NCI-H2227 treated with DMSO at 0.1 percent for 48 hours (cell line): ENCODE data around the gene DBNDD2.

ENCODE experiments used
- DNase-seq: peaks from one replicate; lab custom pipeline; 2025; lab: John Stamatoyannopoulos, UW

Gene DBNDD2, protein sequence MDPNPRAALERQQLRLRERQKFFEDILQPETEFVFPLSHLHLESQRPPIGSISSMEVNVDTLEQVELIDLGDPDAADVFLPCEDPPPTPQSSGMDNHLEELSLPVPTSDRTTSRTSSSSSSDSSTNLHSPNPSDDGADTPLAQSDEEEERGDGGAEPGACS

DNA sequence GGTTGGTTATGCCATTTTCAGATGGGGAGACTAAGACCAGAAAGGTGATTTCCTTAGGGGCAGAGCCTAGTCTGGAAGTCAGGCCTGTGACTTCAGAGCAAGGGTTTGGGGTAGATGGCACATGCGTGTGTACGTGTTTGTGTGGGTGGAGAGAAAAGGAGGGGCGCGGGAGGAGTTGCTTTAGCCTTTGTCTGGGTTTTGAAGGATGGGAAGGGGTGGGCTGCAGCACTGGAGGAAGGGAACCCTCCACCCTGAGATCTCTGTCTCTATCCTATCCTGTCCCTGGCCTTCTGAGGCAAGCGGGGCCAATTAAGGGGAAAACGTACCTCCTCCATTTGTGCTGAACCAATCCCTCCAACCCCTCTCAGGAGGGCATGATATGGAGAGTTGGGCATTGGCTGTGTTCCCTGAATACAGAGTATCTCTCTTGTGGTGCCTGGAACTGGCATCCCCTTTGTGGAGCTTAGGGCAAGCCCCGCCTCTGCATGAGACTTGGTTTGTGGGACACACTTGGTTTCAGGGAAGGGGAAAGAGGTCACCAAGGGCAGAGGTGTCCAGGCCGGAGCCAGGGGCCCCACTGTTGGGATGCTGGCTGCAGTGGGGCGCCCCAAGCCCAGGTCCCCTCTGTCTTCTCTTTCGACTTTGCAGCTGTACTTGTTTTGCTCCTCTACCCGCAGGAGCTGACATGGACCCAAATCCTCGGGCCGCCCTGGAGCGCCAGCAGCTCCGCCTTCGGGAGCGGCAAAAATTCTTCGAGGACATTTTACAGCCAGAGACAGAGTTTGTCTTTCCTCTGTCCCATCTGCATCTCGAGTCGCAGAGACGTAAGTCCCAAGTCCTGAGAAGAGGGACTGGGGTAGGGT is at the start of gene DBNDD2:
Gene DBNDD2 (plus strand): TSS at position 507 of the 863 bp plus-strand sequence. CDS start 179 bp downstream, at position 686.
- no peak for DNase-seq

DNA sequence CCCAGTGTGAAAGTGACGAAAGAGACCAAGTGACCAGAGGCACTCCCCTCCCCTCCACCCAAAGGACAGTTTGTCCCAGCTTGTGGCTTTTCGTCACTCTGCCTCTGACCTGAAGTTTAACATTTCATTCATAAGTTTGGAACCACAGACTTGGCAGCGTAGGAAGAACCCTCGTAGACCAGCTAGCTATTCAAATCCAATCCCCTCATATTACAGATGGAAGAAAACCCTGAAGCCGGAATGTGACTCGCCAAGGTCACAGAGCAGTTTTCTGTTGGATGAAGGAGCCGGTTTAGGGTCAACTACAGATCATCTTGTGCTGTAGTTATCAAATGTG is 49.1 kb upstream of the DBNDD2 start:
- DNase-seq, result no peak

DNA sequence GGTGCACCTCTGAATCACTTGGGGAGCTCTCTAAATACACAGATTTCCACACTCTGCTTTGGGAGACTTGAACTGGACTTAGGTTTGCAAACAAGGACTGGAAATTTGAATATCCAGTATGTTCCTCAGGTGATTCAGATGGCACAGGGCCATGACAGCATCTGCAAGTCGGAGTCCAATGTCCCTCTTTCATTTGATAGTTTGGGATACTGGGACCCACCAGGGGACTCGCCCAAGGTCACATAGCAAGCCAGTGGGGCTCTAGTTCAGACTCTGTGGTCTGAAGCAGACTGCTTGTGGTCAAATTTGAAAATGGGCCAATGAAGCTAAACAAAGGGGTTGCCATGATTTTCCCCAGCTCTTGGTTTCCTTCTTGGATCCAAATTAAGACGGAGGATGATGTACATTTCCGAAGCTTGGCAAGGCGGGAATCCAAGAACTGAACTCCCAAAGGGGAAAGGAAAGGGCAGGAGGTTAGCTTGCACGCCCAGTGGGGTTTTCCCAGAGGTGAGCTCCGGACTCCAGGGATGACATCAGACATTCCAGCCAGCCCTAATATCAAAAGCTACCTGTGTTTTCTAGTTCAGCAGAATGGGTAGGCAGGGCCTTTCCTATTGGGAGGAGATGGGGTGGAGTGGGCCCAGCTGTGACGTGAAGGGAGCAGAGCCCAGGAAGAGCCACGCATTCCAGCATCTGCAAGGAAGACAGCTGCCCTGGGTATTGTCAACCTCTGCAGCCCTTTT is 48.5 kb upstream of the DBNDD2 start:
- DNase-seq, result no peak

DNA sequence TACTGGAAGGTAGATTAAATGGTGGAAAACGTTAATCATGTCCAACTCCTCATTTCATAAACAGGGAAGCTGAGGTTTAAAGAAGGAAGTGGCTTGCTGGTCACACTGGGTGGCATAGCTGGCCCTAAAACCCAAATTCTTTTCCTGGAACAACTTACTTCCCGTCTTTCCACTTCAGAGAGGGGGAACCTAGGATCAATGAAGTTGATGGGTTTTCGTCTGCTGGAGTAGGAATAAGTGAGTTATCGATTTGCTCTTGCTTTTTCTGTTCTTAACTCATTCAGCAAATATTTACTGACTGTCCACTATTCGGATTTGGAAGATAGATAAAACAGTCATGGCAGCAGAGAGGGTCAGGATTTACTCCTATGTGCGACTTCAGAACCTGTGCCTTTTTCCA is 46.3 kb upstream of the DBNDD2 start:
- no peak for DNase-seq

DNA sequence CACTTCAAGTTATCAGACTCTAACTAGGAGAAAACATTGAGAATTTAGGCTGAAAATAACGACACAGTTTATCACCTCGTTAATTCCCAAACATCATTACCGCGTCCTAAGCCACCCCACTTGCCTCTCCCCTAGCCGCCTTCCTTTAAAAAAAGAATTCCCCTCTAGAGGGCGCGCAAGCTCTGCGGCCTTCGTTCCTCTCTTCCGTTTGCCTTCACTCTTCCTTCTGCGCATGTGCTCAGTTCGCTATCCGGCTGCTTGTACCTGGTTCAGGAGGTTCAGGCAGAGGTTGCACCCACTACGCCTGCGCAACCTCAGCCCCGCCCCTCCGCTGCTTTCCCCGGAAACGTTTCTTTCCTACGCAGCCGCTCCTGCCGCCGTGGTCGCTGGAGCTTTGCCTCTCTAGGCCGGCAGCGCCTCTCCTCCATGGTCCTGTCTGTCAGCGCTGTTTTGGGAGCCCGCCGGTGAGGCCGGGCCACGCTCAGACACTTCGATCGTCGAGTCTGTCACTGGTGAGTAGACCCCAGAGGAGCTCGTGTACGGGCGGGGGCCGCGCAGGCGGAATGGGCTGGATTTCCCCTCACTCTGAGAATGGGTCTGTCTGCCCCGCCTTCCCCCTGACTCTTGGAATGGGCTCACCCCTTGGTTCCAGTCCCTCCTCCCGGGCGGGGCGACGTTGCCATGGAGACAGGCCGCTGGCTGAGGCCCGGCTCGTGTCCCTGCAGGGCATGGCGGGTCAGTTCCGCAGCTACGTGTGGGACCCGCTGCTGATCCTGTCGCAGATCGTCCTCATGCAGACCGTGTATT is 45.1 kb upstream of the DBNDD2 start, which contains the start of gene SYS1:
Gene SYS1 (plus strand): TSS at position 353 of the 807 bp plus-strand sequence. CDS start 376 bp downstream, at position 729.
- DNase-seq, result peak; percentile 99

DNA sequence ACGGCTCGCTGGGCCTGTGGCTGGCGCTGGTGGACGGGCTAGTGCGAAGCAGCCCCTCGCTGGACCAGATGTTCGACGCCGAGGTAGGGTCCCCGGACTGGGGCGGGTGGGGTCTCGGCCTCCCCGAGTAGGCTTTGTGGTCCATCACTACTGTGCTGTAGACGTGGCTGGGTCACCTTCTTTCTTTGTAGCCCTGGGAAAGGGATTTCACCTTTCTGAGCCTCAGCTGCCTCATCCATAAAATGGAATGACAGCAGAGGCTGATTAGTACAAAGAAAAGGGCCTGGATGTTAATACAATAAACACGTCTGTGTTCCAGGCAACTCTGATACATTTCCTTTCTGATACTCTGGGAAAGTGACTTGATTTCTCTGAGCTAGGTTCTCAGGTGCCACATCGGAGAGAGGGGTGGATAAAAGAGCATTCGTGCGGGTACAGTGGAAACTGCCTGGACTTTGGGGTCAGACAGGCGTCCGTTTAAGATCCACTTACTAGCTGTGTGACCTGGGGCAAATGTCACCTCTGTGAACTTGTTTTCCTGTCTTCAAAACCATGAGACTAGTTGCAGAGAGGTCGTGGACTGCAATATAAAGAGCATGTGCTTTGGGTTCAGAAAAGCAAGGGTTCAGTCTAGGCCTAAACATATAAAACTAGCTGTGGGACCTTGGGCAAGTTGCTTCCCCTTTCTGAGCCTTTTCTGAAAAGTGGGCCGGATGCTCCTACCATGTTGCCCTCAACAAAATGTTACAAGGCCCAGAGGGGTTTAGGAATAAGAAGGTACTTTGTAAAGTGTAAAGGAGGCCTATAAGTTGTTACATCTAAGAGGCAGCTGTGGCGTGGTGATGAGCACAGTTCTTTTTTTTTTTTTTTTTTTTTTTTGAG is 44.2 kb upstream of the DBNDD2 start:
- DNase-seq, result no peak

DNA sequence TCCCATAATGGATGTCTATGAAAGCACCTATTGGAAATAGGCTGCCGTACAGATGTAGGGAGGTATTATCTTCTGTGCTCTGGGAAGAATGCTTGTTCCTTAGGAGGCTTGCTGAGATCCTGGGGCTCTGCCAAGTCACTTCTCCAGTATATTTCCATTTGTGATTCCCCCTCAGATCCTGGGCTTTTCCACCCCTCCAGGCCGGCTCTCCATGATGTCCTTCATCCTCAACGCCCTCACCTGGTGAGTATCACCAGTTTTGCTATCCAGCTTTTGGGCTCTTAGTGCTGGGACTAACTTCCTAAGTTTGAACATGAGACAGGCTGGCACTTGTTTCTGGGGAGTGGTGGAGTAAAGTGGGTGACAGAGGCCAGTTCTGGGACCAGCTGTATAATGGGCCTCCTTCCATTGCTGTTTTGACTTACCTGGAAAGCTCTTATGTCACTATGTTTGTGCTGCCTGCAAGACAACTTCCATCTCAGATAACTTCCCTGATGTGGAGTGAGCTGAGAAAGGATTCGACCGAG is 42.6 kb upstream of the DBNDD2 start:
- no peak for DNase-seq

DNA sequence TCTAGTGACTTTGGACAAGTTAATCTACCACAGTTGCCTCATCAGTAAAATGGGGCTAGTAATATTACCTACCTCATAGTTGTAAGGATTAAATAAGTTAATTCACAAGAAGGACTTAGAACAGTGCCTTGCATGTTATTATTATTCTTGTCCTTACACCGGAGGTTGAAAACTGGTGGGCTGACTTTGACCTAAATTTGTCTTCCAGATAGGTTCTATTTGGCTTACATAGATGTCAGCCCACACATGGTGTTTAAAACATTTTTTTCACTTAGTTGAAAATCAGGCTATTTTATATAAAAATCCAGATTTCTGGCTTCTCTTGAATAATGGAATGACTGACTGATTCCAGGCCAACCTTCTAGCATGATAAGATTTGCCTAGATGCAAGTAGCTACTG is 41.9 kb upstream of the DBNDD2 start:
- DNase-seq, result no peak

DNA sequence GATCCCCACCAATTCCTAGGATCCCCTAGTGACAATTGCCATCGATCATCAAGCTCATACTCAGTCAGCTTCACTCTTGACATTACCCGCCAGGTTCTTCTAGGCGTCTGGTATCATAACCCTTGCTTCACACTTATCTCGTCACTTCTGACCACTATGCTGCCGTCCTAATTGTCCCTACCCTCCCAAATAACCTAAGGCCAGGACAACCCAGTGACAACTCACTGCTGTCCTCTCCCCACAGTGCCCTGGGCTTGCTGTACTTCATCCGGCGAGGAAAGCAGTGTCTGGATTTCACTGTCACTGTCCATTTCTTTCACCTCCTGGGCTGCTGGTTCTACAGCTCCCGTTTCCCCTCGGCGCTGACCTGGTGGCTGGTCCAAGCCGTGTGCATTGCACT is 41.5 kb upstream of the DBNDD2 start:
- DNase-seq, result no peak

DNA sequence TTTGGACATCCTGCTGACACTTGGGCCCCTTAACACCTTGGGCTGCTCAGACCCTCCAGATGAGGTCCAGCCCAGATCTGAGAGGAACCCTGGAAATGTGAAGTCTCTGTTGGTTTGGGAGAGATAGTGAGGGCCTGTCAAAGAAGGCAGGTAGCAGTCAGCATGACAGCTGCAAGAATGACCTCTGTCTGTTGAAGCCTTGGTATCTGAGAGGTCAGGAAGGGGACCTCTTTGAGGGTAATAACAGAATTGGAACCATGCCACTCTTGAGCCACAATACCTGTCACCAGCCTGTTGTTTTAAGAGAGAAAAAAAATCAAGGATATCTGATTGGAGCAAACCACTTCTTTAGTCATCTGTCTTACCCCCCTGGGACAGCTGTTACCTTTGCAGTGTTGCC is 41.0 kb upstream of the DBNDD2 start:
- DNase-seq, result no peak

DNA sequence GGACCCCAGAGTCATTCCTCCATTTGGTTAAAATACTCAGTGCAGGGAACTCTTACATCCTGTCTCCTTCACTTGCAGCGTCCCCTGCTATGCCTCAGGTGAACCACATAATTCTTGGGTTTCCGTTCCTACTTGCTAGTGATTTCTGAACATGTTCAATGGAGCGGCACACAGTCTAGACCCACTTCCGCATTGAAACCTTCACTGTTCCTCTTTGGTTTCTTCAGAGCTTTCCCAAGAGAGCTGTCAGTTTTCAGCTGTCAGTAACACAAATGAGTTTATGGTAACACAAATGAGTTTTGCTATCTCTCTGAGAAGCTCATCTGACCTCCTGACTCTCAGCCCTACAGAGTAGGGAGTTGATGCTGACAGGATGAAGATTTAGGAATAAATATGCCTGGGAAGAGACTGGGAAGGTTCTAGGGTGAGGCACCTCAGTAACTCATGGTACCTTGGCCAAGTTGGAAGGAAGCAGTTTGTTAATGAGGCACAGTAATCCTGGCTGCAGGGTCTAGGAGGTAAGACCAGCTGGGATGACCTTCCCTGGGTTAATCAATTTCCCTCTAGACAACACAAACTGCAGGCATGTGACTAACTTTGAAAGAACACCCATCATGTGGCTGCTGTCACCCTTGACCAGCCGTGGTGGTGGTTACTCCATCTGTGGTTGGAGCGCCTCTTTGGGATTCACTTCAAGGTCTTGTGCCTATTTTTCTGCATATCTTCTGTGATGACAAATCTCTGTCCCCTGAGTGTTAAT is 39.7 kb upstream of the DBNDD2 start:
- no peak for DNase-seq

DNA sequence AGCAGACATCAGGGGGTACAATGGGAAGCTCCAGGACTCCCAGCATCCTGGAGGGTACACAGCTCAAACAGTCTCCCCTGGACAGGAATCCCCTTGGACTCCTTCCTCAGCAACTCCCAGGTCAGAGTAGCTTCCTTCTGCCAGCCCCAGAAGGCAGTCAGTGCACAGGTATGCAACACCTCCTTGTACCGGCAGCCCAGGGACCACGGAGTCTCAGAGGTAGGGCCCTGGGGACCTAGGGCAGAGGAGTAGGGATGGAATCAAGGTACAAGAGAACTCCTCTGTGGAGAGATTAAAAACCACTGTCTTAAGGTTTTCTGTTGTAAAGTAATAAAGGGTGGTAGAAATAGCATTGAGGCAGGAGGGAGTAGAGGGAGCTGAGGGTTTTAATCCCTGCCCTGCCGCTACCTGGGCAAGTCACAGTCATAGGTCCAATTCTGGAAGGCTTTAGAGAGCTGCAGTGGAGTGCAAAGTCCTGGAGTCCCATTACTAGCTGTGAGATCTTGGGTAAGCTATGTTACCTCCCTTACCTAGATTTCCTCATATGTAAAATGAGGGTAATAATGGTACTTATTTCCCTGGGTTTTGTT is 37.4 kb upstream of the DBNDD2 start:
- no peak for DNase-seq

DNA sequence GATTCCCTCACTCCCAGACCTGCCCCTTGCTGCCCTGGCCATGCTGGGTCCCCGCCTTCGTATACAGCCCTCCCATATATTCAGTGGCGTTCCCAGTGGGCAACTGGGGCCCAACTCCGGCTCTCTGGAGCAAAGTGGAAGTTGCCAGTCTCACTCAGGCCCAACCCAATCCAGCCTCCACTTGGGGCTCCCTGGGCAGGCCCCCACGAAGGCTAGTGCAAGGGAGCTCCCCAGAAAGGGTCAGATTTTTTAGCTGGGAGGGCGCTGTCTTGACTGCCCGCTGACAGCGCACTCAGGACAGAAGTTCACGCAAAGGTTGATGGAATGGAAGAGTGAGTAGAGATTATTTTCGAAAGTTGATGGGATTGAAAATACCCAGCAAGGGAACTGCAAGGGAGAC is 35.8 kb upstream of the DBNDD2 start:
- no peak for DNase-seq

DNA sequence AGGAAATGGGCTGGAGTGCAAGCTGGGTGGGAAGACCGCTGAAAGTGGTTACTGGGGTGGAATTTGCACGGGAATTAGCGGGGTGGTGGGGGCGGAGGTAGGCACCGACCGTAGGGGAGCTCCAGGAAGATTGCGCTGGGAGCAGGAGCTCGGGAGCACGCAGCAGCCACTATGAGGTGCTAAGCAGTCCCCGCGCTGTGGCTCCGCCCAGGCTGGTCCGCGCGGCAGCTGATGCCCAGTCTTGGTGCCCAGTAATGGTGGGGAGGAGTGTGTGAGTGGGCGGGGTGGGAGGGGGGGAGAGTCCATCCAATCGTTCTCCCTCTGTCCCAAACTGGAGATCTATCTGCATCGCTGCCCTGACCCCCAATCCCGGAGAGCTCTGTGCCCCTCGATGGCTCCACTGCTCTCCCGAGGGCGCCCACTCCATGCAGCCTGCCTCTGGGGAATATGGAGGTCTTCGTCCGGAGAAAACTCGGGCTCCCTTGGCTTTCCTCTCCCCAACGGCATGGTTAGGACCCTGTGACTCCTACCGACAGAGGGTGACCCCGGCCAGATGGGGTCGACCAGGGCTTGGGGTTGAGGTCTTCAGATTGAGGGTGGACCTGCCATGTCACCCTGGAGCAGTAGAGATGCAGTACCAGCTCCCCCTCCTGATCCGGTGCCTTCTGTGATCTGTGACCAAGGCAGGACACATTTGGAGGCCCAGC is 35.3 kb upstream of the DBNDD2 start:
- DNase-seq, result no peak

DNA sequence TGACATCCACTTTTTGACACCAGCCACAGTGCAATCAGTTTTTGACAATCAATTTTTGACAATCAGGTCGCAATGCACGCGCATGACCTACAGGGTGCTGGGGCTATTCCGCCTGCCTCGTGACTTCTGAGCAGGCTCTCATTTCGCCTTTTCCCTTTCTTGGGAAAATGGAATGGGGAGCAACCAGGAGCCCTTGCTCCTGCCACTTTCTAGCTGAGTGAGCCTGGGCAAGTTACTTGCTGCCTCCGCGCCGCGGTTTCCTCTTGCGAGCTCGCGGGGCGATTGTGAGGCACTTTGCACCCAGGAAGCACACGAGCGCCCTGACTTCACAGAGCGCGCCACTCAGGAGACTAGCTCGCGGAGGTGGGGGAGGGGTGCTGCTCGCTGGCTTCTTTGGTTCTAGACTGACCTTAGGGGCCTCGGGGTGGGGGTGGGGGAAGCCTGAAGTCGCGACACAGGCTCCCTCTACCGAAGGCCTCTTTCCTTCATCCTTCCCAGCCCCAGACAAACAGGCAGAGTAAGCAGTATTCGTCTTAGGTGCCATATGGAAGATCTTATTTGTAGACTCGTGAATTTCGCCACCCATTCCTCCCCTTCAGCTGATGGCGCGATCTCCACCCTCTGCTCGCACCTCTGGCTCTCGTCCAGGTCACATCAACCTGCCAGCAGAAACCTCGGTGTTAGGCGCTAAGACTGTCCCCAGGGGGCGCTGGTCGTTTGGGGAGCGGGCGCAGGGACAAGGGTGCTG is 34.6 kb upstream of the DBNDD2 start:
- no peak for DNase-seq

DNA sequence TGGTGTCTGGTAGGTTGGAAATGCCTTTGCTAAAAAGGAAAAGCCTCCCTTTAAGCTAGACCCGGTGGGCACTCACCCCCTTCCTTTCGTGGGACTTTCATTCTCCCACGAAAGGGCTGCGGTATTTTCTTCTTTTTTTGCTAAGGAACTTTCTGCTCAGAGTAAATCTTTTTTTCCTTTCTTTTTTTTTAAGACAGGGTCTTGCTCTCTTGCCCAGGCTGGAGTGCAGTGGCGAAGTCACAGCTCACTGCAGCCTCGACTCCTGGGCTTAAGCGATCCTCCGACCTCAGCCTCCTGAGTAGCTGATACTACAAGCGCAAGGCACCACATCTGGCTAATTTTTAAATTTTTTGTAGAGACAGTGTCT is 34.0 kb upstream of the DBNDD2 start:
- DNase-seq, result no peak

DNA sequence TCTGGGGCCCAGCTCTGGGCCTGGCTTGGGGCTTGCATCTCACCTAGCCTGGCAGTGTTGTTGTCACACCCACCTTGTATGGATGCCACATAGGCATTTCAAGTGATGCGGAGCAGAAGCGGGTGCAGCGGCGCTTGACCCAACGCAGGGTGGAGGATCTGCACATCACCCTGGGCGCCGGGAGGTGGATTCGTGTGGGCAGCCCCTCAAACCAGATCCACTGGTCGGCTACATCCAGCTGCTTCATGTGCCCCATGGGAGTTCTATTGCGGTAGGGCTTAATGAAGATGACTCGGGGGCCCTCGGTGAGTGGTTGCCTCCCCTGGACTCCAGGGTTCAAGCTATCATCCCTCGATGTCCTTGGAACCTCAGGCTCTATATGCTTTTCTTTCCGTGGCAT is 33.1 kb upstream of the DBNDD2 start:
- no peak for DNase-seq

DNA sequence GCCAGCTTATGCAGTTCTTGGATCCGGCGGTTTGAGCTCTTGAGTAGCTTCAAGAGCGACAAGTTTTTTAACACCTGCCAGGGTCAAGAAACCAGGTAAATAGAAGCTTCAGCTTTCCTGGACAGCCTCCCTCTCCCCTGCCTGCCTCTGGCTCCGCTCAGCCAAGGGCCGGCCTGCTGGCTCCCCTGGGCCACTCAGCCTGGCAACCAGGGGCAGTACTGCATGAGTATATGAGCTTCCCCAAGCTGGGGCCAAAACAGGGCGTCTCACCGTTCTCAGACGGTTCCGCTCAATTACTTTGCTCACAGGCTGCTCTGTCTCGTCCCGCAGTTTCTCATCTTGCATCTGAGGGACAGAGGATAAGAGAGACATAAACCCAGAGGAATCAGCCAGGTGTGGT is 30.8 kb upstream of the DBNDD2 start:
- no peak for DNase-seq
